ENCODE results near the gene TRAPPC2. TPM values are rescaled to one million over a fixed set of nuclear protein-coding genes. Genes with fewer than 3 reads are reported as not detected.

TRAPPC2 gene
- total RNA-seq, 1 donor from 2014 or later = 6.4 TPM

DNA sequence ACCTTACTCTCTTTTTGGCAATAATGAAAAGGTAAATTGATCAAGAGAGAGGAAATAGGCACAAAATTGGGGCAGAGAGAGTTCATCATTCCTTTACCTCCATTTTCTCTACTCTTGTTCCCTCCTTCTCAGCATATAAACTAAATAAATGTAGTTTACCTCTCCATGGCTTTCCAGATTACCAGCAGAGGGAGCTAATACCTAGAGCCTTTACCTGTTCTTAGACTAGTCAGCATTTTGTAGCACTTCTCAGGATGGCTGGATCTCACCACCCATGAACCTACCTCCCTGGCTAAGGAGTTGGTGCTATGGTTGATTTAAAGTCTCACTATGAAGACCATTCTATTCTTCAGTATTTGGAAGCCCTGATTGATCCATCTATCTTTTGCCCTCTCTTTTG lies 15.8 kb upstream of the TRAPPC2 start:
- TF ChIP-seq CTCF (conservative IDR thresholded peaks at IDR 0.05; ENCODE audit: low read depth, low read length) = peak; percentile 65
- no peak overlapping the region for H3K4me3 ChIP-seq (ENCODE audit: low read depth, low read length)
- no peak for DNase-seq (ENCODE audit: low read depth)

GRCh38 chrX:13748486-13748885 lies 14.1 kb upstream of the TRAPPC2 start:
- no peak for DNase-seq (ENCODE audit: low read depth)

GRCh38 chrX:13747836-13748235 lies 13.4 kb upstream of the TRAPPC2 start:
- no peak overlapping the region for H3K4me3 ChIP-seq (ENCODE audit: low read depth, low read length)
- no peak for DNase-seq (ENCODE audit: low read depth)
- TF ChIP-seq CTCF (conservative IDR thresholded peaks at IDR 0.05; ENCODE audit: low read depth, low read length) = peak; percentile 58

More at GRCh38 chrX:13748486-13748885, 14.1 kb upstream of the TRAPPC2 start:
- H3K4me3 ChIP-seq (ENCODE audit: low read depth, low read length) = no peak overlapping the region
- no peak for TF ChIP-seq CTCF (conservative IDR thresholded peaks at IDR 0.05; ENCODE audit: low read depth, low read length)

DNA sequence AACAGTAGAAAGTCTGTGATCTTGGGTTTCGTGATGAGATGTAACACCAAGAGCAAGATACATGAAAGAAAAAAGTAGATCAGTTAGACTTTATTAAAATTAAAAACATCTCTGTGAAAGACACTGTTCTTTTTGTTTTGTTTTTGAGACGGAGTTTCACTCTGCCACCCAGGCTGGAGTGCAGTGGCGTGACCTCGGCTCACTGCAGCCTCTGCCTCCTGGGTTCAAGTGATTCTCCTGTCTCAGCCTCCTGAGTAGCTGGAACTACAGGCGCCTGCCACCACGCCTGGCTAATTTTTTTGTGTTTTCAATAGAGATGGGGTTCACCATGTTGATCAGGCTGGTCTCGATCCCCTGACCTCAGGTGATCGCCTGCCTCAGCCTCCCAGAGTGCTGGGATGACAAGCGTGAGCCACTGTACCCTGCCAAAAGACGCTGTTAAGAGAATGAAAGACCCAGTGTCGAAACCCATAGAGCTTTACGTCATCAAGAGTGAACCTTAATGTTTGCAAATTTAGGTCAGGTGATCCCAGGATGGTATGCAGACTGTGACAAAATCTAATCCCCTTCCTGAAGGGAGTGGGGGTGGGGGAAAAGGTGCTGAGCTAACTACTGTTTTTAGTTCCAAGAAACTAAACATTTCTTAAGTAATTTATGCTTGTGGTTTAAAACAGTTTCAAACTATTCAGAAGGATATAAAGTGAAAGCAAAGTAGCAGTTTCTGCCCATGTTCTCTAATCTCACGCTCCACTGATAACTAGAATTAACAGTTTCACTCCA lies 8.2 kb upstream of the TRAPPC2 start:
- no peak for DNase-seq (ENCODE audit: low read depth)
- no peak for TF ChIP-seq CTCF (conservative IDR thresholded peaks at IDR 0.05; ENCODE audit: low read depth, low read length)
- H3K4me3 ChIP-seq (ENCODE audit: low read depth, low read length) = peak overlapping the region; percentile 12

GRCh38 chrX:13741695-13742094 lies 7.3 kb upstream of the TRAPPC2 start:
- no peak for DNase-seq (ENCODE audit: low read depth)
- no peak overlapping the region for H3K4me3 ChIP-seq (ENCODE audit: low read depth, low read length)
- no peak for TF ChIP-seq CTCF (conservative IDR thresholded peaks at IDR 0.05; ENCODE audit: low read depth, low read length)

DNA sequence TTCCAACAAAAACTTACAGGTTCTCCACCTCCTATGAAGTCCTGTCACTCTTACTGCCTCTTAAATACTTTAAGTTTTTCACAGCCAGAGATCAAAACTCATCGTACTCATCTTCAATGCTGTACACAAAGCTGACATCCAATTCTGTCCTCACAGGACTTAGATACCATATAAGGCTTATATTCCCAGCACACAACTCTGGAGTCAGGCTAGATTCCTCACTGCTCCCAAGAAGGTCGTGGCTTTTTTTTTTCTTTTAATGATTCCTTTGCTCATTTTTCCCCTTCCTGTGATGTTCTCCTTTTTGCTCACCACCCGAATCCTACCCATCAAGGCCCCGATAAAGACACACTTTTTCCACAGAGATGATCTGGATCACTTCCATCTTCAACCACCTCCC lies 914 bp downstream of the TRAPPC2 start:
- no peak for DNase-seq (ENCODE audit: low read depth)
- TF ChIP-seq CTCF (conservative IDR thresholded peaks at IDR 0.05; ENCODE audit: low read depth, low read length) = no peak
- H3K4me3 ChIP-seq (ENCODE audit: low read depth, low read length) = peak overlapping the region; percentile 76
